SIG-M5 treated with dmso at 0.1 percent for 504 hours (cell line): ENCODE results near the gene CEP97.

Experiments
- DNase-seq: peaks from one replicate; lab custom pipeline; 2025; ENCODE audit not compliant: unreplicated experiment; lab: John Stamatoyannopoulos, UW

CEP97 gene

GRCh38 chr3:101813817-101814440 lies 89.5 kb downstream of the CEP97 start:
- DNase-seq, result peak; percentile 21

GRCh38 chr3:101814835-101815234 lies 90.4 kb downstream of the CEP97 start:
- no peak for DNase-seq

GRCh38 chr3:101816215-101817149 lies 92.1 kb downstream of the CEP97 start:
- no peak for DNase-seq

- DNase-seq, result peak; percentile 6
Observed at GRCh38 chr3:101817992-101818391, 93.6 kb downstream of the CEP97 start.

GRCh38 chr3:101819649-101820206 lies 95.3 kb downstream of the CEP97 start:
- peak; percentile 29 for DNase-seq
